Activated T-cell treated with anti-CD3 and anti-CD28 coated beads, Interleukin-2, amount 50 U/mL, for 4 hours (primary cell): ENCODE data around the gene ITGA5. TPM values are rescaled to one million over a fixed set of nuclear protein-coding genes. Genes with fewer than 3 reads are reported as not detected.

Experiments
- ATAC-seq, 2 donors: fragments of 200-7000 bp; cut with Tn5 transposase; one replicate each; pipeline ENCODE4 v1.10.0; 2021
- DNase-seq: peaks from one replicate; pipeline ENCODE4 v3.0.0-alpha.2; 2020
- H3K27me3 Mint-ChIP-seq: one replicate; pipeline ENCODE4 v1.8.0; 2021; ENCODE audit warnings: low read depth, mixed read lengths
- H3K36me3 Mint-ChIP-seq: one replicate; pipeline ENCODE4 v1.8.0; 2022; ENCODE audit warnings: mixed read lengths; ENCODE audit not compliant: insufficient read depth
- H3K4me1 Mint-ChIP-seq: one replicate; pipeline ENCODE4 v1.8.0; 2021; ENCODE audit warnings: low read depth, mixed read lengths
- H3K4me3 Mint-ChIP-seq: one replicate; pipeline ENCODE4 v1.8.0; 2021; ENCODE audit warnings: mild to moderate bottlenecking, moderate library complexity, mixed read lengths
- H3K9me3 Mint-ChIP-seq: one replicate; pipeline ENCODE4 v1.8.0; 2021; ENCODE audit warnings: mixed read lengths
- total RNA-seq, 3 donors: library from RNA; stranded (reverse); gene quantifications; one replicate each; pipeline ENCODE4 v1.2.1, GENCODE V29; 2021

Gene ITGA5
- total RNA-seq, 3 donors from 2014 or later, result 9.3 to 16.4 (median 12.4) TPM

DNA sequence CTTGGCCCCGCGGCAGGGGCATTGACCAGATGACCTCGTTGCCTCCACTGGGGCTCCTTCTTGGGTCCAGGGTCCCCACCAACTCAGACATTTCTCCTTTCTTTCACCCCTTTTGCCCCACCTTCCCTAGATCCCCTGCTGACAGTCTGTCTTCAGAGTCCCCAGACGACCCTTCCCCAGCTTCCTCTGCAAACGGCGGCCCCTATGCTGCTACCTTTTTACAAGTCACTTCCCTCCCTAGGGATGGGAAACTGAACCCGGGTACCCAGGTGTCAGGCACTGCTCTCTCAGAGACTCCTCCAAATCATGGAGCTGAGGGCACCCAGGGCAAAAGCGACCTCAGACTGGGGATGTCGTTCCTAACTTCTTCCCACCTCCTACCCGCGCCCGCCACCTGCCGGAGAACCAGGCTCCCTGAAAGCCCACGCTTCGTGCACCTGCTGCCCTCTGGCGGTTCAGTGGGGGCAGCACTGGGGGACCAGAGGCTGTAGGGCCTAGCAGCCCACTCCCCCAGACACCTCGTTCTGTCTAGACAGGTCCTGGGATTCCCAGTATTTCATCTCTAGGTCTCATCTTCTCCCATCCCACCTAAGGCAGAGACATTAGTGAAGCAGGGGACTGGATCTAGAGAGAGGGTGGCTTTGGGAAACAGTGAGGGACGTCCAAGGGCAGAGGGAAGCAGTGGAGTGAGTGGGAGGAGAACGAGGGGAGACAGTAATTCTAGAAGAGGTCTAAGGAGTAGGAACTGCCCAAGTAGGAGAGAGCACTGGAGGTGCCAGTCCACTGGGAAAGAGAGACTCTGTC, 39.5 kb downstream of the ITGA5 start:
- Mint-ChIP-seq H3K36me3 (no peaks in the 10 kb centered on the region), H3K27me3 (no peaks in the 10 kb centered on the region), H3K9me3 (no peaks in the 10 kb centered on the region), H3K4me3 (peak overlapping the region; percentile 62), H3K4me1 (peaks cover 16% of the 10 kb centered on the region)
- ATAC-seq (peak; percentile 94 to 95), DNase-seq (peak; percentile 87)

DNA sequence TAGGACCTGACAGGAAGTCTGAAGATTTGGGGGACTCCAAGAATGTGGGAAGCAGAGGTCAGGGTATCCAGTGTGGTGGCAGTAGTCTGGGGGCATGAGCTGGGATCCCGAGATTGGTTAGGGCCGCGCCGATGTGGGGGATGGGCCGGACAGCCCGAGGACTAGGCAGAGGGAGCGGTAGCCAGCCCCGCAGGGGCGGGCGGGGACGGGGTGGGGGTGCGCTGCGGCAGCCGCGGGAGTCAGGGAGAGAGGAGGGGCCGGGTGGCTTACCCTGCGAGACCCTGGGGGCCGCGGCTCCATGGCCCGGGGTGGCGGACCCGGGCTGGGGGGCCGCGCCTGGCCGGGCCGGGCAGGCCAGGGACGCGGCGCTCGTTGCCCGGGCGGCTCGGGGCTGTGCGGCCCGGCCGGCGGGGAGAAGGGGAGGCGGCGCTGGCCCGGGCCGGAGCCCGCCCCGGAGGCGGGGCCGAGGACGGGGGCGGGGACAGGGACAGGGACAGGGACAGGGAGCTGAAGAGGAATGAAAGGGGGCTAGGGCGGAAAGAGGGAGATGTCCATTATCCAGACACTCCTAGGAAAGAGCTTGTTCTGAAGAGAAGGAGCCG, 40.2 kb downstream of the ITGA5 start:
- ATAC-seq (peak in 1 of 2 donors; percentile 72), DNase-seq (no peak)
- H3K4me1 Mint-ChIP-seq, result peaks cover 13% of the 10 kb centered on the region
- no peaks in the 10 kb centered on the region for H3K36me3 Mint-ChIP-seq
- no peaks in the 10 kb centered on the region for H3K9me3 Mint-ChIP-seq
- H3K4me3 Mint-ChIP-seq, result peak overlapping the region; percentile 37
- no peaks in the 10 kb centered on the region for H3K27me3 Mint-ChIP-seq

DNA sequence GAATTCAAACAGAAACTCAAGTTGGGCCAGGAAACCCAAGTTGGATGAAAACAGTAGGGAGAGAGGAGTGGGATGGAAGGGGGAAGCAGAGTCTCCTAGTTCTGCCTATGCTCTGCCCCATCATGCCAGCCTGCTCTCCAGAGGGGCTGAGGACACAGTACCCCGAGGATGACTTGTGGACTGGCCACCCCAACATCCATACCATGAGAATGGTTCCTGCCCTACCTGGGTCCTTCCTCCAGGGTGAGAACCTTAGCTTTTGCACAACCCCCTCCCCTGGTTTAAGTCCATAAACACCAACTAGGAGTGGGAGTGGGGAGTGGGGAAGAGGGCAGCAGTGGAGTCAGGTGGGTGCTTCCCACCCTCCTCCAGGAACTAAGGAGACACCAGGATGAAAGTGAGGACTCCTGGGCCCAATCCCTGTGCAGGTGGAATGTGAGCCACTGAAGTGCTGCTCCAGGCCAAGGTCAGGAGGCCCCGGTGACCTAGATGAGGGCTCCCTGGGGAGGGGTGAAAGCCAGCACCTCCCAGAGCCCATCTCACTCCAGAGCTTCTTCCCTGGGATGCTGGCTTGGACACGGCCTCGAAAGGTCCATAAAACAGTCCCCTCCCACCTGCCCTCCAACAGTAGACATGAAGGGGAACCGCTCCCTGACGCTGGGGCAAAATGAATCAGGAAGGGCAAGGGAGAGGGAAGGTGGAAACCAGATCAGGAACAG, 41.1 kb downstream of the ITGA5 start:
- ATAC-seq, result no peak

DNA sequence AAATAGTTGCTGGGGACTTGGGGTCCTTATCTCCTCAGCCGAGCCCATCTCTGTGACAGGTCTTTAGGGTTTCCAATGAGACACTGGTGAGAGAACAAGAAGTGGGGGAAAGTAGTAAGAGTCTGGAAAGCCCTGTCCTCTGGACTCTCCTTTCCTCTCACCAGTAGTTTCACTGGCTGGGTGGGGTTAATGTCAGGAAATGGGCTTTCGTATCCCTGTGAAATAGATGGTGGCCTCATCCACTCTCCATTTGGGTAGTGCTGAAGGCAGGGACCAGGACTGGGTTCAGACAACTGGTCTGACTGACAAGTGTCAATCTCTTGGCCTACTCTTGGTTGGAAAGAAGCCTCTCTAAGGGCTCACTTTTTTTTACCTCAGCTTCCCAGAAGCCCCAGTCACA, 42.1 kb downstream of the ITGA5 start:
- H3K4me3 Mint-ChIP-seq, result no peak overlapping the region
- H3K4me1 Mint-ChIP-seq, result peaks cover 14% of the 10 kb centered on the region
- no peaks in the 10 kb centered on the region for H3K36me3 Mint-ChIP-seq
- no peaks in the 10 kb centered on the region for H3K27me3 Mint-ChIP-seq
- no peaks in the 10 kb centered on the region for H3K9me3 Mint-ChIP-seq
- DNase-seq, result no peak
- no peak for ATAC-seq

More for the DNA sequence above, 41.1 kb downstream of the ITGA5 start:
- Mint-ChIP-seq H3K4me3 (peak overlapping the region; percentile 13), H3K36me3 (no peaks in the 10 kb centered on the region), H3K4me1 (peaks cover 12% of the 10 kb centered on the region), H3K27me3 (no peaks in the 10 kb centered on the region), H3K9me3 (no peaks in the 10 kb centered on the region)
- DNase-seq, result no peak

DNA sequence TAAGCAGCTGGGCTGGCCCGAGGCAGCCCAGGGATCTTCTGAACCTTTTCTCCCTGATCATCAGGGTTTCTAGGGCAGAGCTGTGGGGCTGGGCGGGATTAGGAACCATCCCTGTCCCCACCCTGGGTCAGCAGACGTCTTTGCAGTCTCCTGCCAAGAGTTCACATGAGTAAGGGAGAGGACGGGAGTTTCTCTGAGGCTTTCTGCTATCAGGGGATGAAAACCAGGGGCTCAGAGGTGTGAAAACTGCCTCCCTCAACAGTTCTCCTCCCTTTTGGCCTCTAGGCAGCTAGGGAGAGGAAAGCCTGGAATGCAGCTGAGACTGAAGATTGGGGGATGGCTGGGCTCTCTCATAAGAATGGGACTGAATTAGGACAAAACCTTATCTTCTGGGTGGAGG, 42.5 kb downstream of the ITGA5 start:
- no peak for ATAC-seq
- H3K36me3 Mint-ChIP-seq, result no peaks in the 10 kb centered on the region
- DNase-seq, result no peak
- H3K27me3 Mint-ChIP-seq, result no peaks in the 10 kb centered on the region
- H3K4me3 Mint-ChIP-seq, result no peak overlapping the region
- H3K9me3 Mint-ChIP-seq, result no peaks in the 10 kb centered on the region
- H3K4me1 Mint-ChIP-seq, result peaks cover 18% of the 10 kb centered on the region

DNA sequence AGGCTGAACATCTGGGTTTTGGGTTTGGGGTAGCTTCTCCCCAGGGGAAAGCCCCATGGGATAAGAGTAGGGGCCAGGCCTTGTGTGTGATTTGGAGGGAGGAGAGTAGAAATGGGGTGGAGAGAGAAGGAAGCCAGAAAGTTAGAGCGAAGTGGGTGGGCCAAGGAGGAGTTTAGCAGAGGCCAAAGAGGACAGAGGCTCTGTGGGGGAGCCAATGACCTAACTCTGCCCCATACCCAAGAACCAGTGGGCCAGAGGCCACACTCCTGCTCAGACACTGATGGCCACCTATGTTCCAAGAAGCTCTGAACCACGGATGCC, 43.8 kb downstream of the ITGA5 start:
- Mint-ChIP-seq H3K27me3 (no peaks in the 10 kb centered on the region), H3K36me3 (no peaks in the 10 kb centered on the region), H3K9me3 (no peaks in the 10 kb centered on the region), H3K4me3 (no peak overlapping the region), H3K4me1 (peaks cover 21% of the 10 kb centered on the region)
- DNase-seq (no peak), ATAC-seq (no peak)

DNA sequence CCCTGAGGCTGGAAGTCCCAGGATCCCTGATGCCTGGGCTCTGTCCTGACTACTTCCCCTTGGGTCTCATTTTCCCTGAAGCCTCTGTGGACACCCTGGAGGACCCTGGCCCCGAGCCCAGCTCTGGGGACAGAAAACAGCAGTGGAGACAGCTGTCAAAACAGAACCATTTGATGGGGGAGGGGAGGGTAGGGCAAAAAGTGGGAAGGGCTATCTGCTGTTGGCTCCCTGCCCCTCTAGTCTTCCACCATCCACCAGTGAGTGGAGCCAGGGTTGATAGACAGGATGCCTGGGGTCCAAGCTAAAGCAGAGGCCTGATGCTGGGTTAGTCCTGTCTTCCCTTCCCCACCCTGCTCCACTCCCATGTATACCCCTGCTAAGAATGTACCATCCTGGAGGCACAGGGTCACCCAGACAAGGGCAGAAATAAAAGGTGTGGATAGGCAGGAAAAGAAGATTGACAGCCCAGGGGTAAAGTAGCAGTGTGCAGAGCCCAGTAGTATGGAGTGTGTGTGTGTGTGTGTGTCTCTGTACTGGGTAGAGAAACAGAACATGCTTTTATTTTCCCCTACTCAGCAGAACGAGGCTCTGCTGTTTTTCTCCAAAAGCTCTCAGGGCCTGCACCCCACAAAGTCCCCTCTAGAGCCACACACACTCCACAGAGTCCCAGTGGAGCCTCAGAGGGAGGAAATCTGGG, 44.4 kb downstream of the ITGA5 start:
- Mint-ChIP-seq H3K4me1 (peaks cover 20% of the 10 kb centered on the region), H3K36me3 (no peaks in the 10 kb centered on the region), H3K4me3 (no peak overlapping the region), H3K9me3 (no peaks in the 10 kb centered on the region), H3K27me3 (no peaks in the 10 kb centered on the region)
- ATAC-seq, result no peak
- DNase-seq, result no peak

DNA sequence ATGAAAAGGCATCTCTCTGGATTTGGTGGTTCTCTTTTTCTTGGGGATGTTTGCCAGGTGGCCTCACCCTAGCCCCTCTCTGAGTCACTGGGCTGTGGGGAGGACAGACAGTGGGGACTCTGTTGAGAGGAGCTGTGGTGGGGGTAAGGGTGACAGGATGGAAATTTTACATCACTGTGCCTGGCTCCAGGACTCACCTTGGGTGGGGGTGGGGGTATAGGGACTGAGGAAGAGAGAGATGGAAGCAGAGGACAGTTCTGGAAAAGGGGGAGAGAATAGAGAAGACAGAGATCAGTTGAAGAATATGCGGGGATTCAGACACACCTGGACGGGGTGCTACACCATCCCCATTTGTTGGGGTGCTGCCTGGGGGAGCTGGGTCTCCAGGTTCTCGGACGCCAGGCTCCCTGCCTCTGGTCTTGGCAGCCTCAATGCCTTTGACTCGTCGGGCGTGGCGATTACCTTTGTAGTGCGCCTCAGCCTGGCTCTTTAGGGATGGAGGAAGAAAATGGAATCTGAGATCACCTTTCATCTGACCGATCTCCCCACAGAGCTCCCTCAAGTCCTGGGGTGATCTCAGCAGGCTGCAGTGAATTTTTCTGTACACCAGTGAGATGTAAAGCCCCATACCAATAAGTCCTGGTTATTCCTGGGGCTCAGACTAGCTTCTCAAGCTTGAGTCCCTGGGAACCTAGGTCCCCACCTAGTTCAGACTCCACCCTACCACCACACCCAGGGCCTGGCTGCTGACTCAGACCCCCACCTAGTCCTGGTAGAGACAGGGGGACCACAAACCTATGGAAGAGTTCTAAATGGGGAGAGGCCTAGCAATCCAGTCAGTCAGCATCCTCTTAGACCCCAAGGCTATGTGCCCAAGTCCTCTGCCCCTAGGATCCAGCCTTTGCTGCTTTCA, 45.2 kb downstream of the ITGA5 start:
- ATAC-seq, result peak in 1 of 2 donors; percentile 9
- H3K9me3 Mint-ChIP-seq, result no peaks in the 10 kb centered on the region

DNA sequence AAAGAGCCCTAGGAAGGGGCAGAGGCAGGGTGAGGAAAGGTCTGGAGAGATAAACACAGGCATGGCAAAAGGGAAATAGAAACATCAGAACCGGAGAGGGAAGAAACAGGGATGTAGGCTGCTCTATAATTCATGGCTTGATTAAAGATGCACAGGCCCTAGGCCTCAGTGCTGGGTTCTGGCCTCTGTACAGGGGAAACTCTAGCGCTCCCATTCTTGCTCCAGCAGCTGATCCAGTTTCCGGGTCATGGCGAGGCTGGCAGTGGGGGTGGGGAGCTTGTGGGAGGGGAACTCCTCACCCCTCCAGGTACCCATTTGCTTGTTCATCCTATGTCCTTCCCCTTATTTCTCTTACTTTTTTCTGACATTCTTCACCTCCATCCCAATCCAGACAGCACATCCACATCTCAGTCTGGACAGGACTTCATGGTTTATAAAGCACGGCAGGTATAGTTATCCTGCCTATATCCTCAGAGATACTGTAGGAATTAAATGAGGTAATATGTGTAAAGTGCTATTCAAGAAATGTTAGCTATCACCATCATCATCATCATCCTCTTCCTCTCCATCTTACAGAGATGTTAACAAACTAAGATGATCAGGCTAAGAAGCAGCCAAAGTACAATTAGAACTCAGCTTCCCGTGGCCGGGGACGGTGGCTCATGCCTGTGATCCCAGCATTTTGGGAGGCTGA, 46.8 kb downstream of the ITGA5 start:
- Mint-ChIP-seq H3K4me3 (no peak overlapping the region), H3K27me3 (no peaks in the 10 kb centered on the region), H3K4me1 (peaks cover 27% of the 10 kb centered on the region), H3K36me3 (no peaks in the 10 kb centered on the region), H3K9me3 (no peaks in the 10 kb centered on the region)
- ATAC-seq, result no peak
- no peak for DNase-seq

More for the DNA sequence above, 45.2 kb downstream of the ITGA5 start:
- no peak for DNase-seq
- no peaks in the 10 kb centered on the region for H3K27me3 Mint-ChIP-seq
- H3K36me3 Mint-ChIP-seq, result no peaks in the 10 kb centered on the region
- H3K4me1 Mint-ChIP-seq, result peaks cover 17% of the 10 kb centered on the region
- H3K4me3 Mint-ChIP-seq, result no peak overlapping the region

DNA sequence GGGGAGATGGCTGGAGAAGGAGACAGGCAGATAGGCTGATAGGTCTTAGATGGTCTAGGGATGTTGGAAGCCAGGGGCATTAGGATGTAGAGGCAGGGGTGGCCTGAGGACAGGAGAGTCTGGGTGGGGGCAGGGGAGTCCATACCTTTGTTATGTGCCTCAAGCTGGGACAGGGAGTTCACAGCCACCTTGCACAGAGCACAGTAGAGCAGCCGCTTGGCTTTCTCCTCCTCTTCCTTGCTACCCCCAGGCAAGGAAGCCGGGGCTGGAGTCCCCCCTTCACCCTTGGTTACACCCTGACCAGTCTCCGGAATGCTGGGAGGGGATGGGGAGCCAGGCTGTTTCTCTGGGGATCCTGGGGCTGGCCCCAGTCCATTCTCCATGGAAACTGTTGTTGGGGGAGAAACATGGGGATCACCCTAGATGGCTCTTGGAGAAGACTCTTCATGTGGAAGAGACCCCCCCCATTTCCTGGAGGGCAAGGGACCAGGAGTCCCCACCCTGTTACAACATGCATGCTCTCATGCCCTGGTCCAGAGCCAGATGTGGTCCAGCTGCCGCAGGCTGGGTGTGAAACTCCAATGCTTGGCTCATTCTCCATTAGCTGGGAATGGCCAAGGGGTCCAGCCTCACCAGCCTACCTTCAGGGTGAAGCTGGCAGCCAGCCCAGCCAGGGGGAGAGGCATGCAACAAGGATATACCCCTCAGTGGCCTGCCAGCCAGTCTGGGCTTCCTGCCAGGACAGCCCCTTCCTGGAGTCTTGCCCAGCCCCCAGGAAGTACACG, 47.5 kb downstream of the ITGA5 start:
- no peak for DNase-seq
- Mint-ChIP-seq H3K36me3 (no peaks in the 10 kb centered on the region), H3K4me1 (peaks cover 27% of the 10 kb centered on the region), H3K27me3 (no peaks in the 10 kb centered on the region), H3K9me3 (no peaks in the 10 kb centered on the region), H3K4me3 (no peak overlapping the region)
- no peak for ATAC-seq

DNA sequence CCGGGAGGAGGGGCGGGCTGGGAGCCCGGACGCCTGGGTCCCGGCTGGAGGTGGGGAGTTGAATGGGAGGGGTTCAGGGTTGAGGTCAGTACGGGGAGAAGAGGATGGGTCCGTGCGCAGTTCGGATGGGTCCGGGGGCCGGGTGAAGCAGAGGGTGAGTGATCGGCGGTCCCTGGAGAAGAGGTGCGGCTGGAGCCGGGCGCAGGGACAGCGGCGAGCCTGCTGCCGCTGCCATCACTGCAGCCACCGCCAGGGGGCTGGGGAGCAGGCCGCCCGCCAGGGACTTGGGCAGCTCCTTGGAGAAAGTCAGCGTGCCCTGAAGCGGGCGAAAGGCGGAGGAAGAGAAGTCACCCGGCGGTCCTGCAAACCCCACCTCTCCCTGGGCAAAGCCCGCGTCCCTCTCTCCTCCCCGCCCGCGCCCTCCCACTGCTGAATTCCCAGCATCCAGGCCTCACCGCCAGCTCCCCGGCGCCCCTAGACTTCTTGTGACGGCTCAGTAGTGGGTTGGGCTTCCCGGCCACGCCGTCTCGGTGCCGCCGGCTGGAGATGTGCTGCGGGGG, 48.8 kb downstream of the ITGA5 start:
- no peaks in the 10 kb centered on the region for H3K36me3 Mint-ChIP-seq
- peaks cover 27% of the 10 kb centered on the region for H3K4me1 Mint-ChIP-seq
- no peaks in the 10 kb centered on the region for H3K9me3 Mint-ChIP-seq
- DNase-seq (no peak), ATAC-seq (peak in 1 of 2 donors; percentile 30)
- H3K4me3 Mint-ChIP-seq, result peak overlapping the region; percentile 33
- no peaks in the 10 kb centered on the region for H3K27me3 Mint-ChIP-seq

DNA sequence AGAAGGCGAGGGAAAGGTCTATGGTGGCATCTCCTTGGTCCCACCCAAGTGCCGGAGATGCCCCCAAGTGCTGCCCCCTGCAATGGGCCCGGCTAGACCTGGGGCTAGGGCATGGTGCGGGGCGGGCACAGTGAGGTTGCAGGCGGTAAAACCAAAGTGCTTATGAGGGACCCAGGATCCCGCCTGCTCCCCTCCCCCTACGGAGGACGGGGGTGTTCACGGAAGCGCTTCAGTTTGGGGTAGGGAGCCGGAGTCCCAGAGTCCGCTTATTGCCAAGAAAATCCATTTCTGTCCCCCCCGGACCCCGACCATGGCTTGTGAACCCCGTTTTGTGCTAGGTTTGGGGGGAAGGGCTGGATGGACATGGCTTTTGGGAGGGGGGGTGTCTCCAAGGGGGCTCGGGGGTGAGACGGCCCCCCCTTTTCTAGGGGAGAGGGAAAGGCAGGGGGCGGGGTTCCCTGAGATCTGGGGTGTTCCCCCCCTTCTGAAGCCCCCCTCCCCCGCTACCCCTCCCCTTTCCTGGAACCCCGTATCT, 49.4 kb downstream of the ITGA5 start:
- Mint-ChIP-seq H3K36me3 (no peaks in the 10 kb centered on the region), H3K4me3 (no peak overlapping the region), H3K4me1 (peaks cover 30% of the 10 kb centered on the region), H3K9me3 (no peaks in the 10 kb centered on the region), H3K27me3 (no peaks in the 10 kb centered on the region)
- ATAC-seq (no peak), DNase-seq (no peak)
